UCSD-AML1 (cell line): Measurements from ENCODE around the gene DCLK2.

Experiments
- DNase-seq: peaks from one replicate; lab custom pipeline; 2025; ENCODE audit not compliant: unreplicated experiment; lab: John Stamatoyannopoulos, UW

Gene DCLK2

GRCh38 chr4:150199056-150199455 lies 120.8 kb downstream of the DCLK2 start:
- no peak for DNase-seq

- DNase-seq, result no peak
These were observed 126.8 kb downstream of the DCLK2 start for GRCh38 chr4:150205016-150205415.

- DNase-seq, result no peak
These were observed 128.0 kb downstream of the DCLK2 start for GRCh38 chr4:150206265-150206664.

- DNase-seq, result no peak
These were observed 128.7 kb downstream of the DCLK2 start for GRCh38 chr4:150206954-150207353.

- DNase-seq, result no peak
These were observed 129.6 kb downstream of the DCLK2 start for GRCh38 chr4:150207871-150208270.

GRCh38 chr4:150209140-150209829 lies 131.0 kb downstream of the DCLK2 start:
- DNase-seq, result peak; percentile 46

GRCh38 chr4:150211016-150211415 lies 132.8 kb downstream of the DCLK2 start:
- DNase-seq, result no peak

GRCh38 chr4:150211799-150212445 lies 133.7 kb downstream of the DCLK2 start:
- no peak for DNase-seq

- DNase-seq, result no peak
These were observed 134.2 kb downstream of the DCLK2 start for GRCh38 chr4:150212485-150212884.

GRCh38 chr4:150212927-150213326 lies 134.7 kb downstream of the DCLK2 start:
- no peak for DNase-seq

- DNase-seq, result no peak
These were observed 137.4 kb downstream of the DCLK2 start for GRCh38 chr4:150215601-150216000.

- DNase-seq, result no peak
These were observed 138.5 kb downstream of the DCLK2 start for GRCh38 chr4:150216726-150217125.

GRCh38 chr4:150217192-150217591 lies 138.9 kb downstream of the DCLK2 start:
- no peak for DNase-seq

- no peak for DNase-seq
These were observed 139.6 kb downstream of the DCLK2 start for GRCh38 chr4:150217808-150218207.

- DNase-seq, result no peak
These were observed 140.2 kb downstream of the DCLK2 start for GRCh38 chr4:150218447-150218846.

GRCh38 chr4:150219841-150220240 lies 141.6 kb downstream of the DCLK2 start:
- DNase-seq, result no peak

GRCh38 chr4:150224896-150225591 lies 146.8 kb downstream of the DCLK2 start:
- DNase-seq, result no peak

GRCh38 chr4:150229520-150229919 lies 151.3 kb downstream of the DCLK2 start:
- DNase-seq, result no peak

- DNase-seq, result no peak
These were observed 152.3 kb downstream of the DCLK2 start for GRCh38 chr4:150230561-150230960.

GRCh38 chr4:150231107-150231770 lies 153.0 kb downstream of the DCLK2 start:
- no peak for DNase-seq

- DNase-seq, result no peak
These were observed 153.8 kb downstream of the DCLK2 start for GRCh38 chr4:150232029-150232428.

GRCh38 chr4:150234246-150234645 lies 156.0 kb downstream of the DCLK2 start:
- no peak for DNase-seq
